ENCODE data around the gene DCAF10.

DCAF10 gene

DNA sequence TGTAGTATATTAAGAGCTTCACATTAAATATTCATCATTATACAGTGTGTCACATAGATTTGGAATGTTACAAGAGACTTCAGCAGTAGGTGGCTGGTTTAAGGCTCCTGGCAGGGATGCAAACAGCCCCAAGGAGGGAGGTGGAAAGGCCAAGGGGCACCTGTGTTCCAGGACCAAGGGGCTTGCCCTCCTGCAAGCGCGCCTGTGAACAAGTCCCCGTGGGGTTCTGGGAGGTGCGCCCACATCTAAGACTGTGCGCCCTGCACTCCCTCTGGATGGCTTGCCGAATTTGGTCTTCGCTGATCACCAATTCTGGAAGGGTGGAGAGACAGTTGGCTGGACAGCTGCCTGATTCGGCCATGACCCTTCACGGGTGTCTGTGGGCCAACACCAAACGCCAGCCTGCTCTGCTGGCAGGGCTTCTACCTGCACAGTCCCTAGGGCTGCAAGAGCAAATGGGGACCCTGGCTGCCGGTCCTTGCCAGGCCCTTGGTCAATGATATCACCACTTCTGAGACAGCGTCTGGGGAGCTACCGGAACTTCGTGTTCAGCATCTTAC lies 115.4 kb downstream of the DCAF10 start:
- no peak overlapping the region for H3K4me3 ChIP-seq (ENCODE audit: low read depth, low read length)
- TF ChIP-seq, protein P1, sequence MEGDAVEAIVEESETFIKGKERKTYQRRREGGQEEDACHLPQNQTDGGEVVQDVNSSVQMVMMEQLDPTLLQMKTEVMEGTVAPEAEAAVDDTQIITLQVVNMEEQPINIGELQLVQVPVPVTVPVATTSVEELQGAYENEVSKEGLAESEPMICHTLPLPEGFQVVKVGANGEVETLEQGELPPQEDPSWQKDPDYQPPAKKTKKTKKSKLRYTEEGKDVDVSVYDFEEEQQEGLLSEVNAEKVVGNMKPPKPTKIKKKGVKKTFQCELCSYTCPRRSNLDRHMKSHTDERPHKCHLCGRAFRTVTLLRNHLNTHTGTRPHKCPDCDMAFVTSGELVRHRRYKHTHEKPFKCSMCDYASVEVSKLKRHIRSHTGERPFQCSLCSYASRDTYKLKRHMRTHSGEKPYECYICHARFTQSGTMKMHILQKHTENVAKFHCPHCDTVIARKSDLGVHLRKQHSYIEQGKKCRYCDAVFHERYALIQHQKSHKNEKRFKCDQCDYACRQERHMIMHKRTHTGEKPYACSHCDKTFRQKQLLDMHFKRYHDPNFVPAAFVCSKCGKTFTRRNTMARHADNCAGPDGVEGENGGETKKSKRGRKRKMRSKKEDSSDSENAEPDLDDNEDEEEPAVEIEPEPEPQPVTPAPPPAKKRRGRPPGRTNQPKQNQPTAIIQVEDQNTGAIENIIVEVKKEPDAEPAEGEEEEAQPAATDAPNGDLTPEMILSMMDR (IDR thresholded peaks at IDR 0.05; ENCODE audit: low read depth, low read length, missing control alignments): no peak
- no peak for DNase-seq (ENCODE audit: low read depth)

DNA sequence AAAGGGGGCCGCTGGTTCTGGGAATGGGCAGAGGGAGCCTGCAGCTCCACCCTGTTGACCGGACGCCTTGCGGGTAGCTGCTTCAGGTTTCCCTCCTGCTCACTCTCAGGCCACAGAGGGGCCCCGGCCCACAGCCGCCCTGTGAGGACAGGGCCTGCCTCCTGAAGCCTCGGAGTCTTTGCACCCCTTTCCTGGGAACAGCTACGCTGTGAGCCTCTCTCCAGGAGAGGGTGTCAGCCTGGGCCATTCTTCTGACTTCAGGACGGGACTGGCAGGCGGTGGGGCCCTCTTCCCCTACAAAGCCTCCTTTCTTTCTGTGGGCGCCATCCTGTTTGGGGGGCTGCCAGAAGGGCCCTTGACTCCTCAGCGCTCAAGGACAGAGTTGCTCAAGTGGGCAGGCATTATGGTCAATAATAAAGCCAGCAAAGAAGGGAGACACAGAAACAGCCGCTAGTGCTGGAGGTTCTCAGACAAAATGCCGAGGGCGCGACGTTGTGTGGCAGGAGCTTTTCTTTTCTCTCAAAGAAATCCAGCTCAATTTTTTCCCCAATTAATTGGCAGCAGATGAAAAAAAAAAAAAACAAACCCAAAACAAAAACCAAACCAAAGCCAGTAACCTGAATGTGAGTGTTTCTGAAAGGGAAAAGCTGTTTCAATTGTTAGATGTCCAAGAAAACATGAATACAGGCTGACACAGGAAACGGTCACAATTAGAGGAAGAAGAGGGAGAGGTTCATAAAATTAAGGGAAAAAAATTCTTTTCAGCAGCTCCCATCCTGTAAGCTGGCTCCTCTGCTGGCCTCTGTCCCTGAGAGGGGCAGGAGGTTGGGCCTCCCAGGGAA lies 116.1 kb downstream of the DCAF10 start:
- TF ChIP-seq, protein P1 (IDR thresholded peaks at IDR 0.05; ENCODE audit: low read depth, low read length, missing control alignments): no peak
- DNase-seq (ENCODE audit: low read depth): no peak
- H3K4me3 ChIP-seq (ENCODE audit: low read depth, low read length): no peak overlapping the region
